HG02981 (cell line): ENCODE results near the gene DGLUCY.

ENCODE experiments used
- ATAC-seq: cut with Tn5 transposase; IDR thresholded peaks from one replicate; pipeline ENCODE4 v1.9.1; 2021; ENCODE audit warnings: mild to moderate bottlenecking, moderate library complexity; ENCODE audit not compliant: unreplicated experiment

DGLUCY gene

DNA sequence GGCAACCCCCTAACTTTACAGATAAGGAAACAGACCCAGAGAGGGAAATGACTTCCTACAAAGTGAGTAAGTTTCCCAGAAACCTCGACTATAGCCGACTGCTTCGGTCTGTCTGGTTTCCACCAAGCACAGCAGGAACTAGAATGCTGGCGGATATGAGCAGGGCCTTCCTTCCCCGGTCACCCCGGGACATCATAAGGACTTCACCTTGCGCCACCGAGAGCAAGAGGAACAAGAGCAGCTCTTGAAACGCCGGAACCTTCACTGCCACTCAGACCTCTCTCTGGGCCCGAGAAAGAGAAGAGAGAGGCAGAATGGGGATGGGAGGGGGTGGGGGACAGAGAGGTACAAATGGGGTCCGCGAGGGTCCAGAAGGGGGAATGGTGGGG, 160.0 kb downstream of the DGLUCY start:
- ATAC-seq, result no peak

DNA sequence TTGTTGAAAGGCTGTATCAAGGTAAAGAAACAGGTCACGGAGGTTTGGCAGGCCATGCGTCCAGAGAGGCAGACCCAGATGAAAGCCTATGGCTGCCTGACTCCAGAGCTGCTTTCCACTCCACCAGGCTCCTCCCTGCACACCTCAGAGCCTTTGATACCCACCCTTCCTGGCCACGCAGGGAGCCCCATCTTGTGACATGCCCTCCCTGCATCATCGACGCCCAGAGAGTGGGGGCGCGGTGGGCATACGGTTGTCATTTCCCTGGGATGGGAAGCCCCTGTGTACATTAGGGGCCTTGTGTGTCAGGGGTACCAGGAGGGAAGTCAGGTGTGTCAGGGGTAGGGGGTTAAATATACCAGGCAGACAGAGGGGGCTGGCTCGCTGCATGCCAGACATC, 160.9 kb downstream of the DGLUCY start:
- ATAC-seq, result no peak
